ENCODE measurements around the gene ASNS.

- TF ChIP-seq POLR2A (IDR thresholded peaks at IDR 0.05) (no peak), CTCF (IDR thresholded peaks at IDR 0.05) (peak in 2 of 5 experiments; percentile 12 to 15), POLR2AphosphoS5 (IDR thresholded peaks at IDR 0.05) (no peak), EP300 (IDR thresholded peaks at IDR 0.05; ENCODE audit: low read depth) (no peak)
Observed at GRCh38 chr7:97819161-97819560, 53.0 kb downstream of the ASNS start.

Data from transverse colon (tissue), 4 donors.